Stimulated activated CD4-positive, alpha-beta T cell treated with anti-CD3 and anti-CD28 coated beads, TNF-alpha, amount 100 ng/mL, for 1 hour (primary cell): Measurements from ENCODE around the gene KCNN4.

ENCODE experiments used
- DNase-seq, 3 donors: peaks; one replicate each; pipeline ENCODE4 v3.0.0-alpha.2; 2020; ENCODE audit warnings: low read depth in 3 of 3, low spot score in 1 of 3

KCNN4 gene

DNA sequence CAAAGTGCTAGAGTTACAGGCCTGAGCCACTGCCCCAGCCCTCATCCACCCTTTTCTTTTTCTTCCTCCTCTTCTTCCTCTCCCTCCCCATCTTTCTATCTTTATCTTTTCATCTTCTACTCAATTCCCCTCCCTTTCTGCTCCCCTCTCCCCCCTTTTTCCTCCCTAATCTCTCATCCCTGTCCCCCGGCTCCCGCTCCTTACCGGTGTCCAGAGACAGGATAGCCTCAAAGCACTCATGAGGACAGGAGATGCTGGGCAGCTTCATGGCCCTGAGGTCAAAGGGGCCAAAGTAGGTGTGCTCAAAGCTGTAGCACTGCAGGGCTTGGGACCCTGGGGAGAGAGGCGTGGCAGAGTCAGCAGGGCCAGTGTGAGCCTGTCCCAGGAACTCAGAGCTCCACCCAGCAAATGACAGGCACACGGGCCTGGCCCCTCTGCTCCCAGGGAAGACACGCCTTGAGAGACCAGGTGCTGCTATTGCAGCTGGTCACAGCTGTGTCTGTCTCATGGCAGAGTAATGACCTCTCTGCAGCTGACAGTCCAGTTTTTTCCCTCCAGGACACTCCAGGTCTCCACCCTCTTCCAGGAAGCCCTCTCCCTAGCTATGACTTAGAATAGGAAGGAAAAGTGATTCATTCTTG, 18.8 kb upstream of the KCNN4 start:
- no peak for DNase-seq

DNA sequence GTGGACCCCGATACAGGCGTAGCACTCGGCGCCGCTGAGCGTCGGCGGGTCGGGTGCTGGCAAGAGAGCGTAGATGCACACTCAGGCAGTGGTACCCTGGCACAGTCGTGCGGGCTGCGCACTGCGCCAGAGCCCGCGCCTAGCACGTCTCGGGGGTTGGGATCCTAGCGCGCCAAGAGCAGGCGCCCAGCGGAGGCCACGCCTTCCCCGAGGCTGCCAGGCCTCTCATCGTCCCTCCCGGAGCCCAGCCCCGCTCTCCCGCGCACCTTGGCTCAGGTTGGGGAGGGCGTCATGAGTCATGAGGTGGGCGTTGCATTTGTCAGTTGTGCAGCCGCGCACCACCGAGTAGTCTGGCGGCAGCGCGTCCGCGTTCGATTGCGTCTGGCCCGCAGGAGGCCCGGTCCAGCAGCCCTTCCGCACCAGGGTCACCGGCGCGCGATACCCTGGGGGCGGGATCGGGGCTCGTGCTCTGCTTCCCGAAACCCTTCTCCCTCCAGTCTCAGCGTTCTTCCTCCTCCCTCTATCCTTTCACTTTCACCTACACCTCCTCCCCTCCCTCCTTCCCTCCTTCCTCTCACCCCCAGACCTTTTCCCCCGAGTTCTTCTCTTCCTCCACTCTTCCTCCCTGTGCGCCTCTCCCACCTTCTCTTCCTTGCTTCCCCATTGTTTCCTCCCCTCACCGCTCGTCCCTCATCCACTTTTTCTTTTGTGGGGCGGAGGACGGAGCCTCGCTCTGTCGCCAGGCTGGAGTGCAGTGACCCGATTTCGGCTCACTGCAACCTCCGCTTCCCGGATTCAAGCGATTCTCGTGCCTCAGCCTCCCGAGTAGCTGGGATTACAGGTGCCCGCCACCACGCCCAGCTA, 18.0 kb upstream of the KCNN4 start:
- peak in 2 of 3 donors; percentile 36 to 48 for DNase-seq

DNA sequence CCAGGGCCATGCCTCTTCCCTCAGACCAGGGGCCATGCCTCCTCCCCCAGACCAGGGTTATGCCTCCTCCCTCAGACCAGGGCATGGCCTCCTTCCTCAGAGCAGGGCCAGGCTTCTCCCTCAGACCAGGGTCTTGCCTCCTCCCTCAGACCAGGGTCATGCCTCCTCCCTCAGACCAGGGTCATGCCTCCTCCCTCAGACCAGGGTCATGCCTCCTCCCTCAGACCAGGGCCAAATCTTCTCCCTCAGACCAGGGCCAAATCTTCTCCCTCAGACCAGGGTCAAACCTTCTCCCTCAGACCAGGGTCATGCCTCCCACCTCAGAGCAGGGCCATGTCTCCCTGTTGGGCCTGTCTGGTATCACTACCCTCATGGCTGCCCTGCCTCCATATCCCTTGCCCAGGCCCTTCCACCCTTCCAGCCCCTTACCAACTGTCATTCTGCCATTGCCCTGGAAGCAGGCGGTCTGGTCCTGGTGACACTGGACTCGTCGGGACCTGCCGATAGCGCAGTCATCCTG, 17.3 kb upstream of the KCNN4 start:
- no peak for DNase-seq

DNA sequence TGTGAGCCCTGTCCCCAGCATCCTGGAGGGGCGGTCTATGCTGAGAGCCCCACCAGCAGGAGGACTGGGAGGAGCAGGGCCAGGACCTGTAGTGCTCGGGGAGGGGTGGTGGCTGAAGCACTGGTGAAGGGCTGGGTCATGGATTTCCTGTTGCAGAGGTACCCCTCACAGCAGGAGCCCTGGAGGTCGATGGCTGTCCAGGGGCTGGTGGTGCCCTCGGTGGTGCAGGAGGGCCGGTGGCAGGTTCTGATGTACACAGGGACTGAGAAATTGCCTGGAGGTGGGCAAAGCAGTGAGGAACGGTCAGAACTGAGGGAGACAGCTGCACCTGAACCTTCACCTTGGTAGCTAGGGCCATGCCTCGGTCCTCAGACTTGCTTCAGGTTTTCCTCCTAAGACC, 16.8 kb upstream of the KCNN4 start:
- DNase-seq, result no peak

DNA sequence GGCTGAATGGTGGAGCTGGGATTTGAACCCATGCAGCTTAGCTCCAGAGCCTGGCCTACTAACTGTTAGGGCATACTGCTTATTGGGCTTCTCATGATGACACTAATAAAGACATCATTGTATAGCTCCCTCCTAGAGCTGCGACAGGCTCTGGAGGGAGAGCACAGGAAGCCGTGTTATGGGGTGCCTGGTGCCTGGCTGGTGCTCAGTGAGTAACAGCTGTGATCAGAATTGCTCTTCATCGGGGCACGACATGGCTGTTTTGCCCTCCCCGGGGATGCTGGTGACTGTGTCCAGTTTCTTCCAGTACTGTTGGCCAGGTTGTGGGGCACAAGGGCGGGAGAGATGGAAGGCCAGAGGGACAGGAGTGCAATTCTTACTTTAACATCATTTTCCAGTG, 16.3 kb upstream of the KCNN4 start:
- no peak for DNase-seq

DNA sequence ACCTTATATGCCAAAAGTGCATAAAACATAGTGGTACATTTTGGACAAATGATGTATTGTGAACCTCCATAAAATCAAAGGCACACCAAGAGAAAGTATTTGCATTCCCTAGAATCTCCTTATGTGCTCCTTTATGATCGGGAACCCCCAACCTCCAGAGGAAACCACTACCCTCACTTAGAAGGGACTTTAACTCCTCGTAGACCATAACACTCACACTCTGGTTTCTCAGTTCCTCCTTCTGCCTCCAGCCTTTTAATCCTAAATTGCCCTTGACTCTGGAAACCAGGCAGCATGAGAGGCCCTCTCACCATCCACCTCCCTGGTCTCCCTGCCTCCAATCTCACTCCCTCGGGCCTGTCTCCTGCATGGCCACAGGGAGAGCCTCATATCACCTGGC, 9.8 kb upstream of the KCNN4 start:
- DNase-seq, result no peak

DNA sequence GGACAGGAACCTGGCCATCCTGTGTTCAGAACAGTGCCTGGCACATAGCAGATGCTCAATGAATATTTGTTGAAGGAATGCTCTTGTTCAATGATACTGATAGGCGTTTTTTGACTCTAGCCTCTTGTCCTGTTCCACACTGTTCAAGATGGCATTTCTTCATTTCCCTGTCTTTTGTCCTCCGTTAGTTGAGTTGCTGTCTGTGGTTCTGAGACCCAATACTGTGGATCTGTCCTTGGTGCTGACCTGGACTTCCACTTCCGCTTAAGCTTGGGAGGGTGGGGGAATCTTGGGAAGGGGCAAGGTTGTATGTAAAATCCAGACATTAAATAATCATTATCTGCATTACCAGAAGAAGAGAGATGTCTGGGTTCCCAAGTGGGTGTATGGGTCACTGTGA, 8.3 kb upstream of the KCNN4 start:
- no peak for DNase-seq

DNA sequence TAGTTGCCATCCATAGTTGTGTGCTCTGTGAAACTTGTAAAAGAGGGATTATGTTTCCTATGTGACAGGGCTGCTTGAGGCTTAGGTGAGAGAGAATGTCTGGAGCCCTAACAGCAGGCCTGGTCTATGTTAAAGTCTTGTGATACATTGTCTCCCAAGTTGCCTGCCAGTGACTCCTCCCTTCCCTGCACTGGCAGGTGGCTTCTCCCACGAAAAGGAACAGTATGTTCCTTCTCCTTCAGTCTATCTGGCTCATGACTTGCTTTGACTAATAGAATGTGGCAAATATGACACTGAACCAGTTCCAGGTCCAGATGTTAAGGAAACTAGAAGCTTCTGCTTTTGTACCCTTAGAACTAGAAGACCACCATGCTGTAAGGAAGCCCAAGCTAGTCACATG, 5.9 kb upstream of the KCNN4 start:
- DNase-seq, result no peak

DNA sequence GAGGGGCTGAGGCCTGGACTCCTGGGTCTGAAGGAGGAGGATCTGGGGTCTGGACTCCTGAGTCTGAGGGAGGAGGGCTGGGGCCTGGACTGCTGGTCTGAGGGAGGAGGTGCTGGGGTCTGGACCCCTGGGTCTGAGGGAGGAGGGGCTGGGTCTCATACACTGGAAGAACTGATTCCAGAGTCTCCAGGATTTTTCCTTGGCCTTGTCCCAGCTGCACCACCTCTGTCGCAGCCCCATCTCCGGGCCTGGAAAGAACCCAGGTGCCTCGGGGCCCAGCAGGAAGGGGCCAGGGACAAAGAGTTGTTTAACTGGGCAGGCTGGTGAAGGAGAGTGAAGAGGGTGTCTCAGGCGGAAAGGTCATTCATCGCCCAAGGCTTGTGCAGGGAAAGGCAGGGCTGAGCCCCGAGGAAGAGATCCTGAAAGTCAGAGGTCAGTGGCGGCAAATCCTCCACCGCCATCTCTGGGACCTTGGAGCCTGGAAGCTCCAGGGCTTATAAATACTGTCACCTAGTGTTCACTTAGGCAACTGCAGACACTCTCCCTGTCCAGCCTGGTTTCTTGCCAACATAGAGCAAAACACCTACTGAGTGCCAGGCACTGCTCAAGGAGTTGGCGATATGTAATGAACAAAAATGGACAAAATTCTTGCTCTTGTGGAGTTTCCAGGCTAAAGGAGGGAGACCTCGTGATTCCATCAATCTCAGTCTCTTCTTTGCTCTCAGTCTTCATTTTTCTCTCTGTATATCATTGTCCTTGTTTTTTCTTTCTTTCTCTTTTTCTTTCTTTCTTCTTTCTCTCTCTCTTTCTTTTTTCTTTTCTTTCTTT, 4.4 kb upstream of the KCNN4 start:
- DNase-seq, result peak in 1 of 3 donors; percentile 20

DNA sequence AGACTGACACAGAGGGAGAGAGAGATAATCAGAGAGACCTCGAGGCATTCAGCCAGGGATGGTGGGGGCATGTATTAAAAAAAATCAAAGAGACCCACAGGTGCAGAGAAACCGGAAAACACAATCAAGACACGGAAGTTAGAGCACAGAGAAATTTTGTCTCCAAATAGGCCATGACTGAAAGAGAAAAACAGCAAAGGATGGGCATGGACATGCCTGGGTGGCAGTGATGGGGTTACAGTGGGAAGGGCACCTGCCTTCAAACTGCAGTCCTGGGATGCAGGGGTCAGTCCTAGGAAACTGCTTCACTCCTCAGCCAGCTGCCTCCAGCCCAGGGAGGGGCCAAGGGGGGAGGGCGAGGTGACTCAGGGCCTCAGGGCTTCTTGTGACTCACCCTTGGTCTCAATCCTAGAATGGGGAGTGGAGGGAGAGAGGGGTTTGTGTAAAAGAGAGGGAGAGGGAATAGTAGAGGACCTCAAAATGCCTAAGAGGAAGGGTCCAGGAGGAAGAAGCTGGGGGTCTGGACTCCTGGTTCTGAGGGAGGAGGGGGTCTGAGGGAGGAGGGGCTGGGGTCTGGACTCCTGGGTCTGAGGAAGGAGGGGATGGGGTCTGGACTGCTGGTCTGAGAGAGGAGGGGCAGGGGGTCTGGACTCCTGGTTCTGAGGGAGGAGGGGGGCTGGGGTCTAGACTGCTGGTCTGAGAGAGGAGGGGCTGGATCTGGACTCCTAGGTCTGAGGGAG, 3.6 kb upstream of the KCNN4 start:
- peak in 2 of 3 donors; percentile 26 to 60 for DNase-seq

DNA sequence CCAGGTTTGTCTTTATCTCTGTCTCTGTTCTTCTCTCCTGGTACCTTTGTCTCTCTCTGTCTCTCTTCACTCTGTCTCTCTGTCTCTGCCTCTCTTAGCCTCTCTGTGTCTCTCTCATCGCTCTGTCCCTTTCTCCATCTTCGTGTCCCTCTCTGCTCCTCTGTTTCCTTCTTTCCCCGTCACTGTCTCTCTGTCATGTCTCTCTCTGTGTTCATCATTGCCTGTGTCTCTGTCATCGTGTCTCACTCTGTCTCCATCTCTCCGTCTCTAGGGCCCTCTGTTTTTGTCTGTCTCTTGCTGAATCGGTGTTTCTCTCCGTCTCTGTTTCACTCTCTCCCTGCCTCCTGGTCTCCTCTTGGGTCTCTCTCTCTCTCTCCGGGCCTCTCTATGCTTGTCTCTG, 2.9 kb upstream of the KCNN4 start:
- DNase-seq, result no peak

DNA sequence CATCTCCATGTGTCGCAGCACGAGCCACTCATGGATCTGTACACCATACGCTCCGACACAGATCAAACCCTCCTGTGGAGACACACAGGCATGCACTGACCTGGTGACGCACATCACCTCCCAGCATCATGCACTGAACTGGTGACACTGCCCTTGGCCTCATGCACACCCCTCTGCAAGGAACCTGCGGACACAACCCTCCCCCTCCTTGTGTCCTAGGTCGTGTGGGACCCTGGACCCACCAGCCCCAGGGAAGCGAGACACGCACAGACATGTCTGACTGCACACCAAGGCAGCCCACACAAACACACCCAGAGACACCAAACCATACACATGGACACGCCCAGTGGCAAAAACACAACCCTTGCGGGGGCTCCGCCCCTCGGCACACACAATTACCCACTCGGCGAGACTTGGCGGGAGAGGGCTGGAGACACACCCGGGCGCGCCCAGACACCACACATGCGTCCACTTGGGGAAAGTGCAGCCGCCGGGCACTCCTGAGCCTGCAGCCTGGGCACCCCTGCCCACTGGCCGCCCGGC, 2.0 kb upstream of the KCNN4 start:
- DNase-seq, result no peak

DNA sequence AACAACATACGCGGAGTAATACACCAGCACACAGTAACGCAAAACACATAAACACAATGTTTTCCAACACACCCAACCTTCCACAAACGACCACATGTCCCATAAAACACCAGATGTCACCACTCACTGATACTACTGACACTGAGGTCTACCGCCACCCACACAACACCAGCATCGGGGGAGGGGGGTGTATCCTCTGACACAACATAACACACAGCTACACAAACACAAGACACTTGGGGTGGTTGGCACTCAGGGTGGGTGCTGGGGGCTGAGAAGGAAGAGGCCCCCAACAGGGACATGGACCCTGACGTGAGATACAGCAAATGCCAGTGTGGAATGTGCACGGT, 1.5 kb upstream of the KCNN4 start:
- DNase-seq, result no peak

DNA sequence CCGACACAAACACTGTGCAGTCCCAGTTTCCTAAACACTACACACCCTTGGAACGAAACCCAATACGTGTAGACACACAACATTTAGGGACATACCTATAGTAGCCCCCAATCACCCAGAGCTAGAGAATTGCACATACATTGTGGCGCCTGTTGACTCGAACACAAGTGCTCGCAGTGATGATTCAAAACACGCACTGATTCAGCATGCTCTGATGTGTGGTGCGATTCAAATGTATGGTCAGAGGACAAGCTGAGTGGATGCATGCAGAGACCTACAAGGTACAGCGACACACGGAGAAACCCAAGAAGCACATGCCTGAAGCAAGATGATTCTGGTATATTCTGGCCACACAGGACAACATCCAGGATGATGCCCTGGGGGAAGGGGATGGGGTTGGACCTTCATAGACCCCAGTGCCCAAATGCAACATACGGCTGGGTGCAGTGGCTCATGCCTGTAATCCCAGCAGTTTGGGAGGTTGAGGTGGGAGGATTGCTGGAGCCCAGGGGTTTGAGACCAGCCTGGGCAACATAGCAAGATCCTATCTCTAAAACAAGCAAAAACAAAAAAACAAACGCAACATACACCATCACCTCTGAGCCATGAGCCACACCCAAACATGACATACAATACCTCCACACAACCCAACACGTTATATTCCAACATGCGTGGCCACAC, 997 bp upstream of the KCNN4 start:
- DNase-seq, result no peak

DNA sequence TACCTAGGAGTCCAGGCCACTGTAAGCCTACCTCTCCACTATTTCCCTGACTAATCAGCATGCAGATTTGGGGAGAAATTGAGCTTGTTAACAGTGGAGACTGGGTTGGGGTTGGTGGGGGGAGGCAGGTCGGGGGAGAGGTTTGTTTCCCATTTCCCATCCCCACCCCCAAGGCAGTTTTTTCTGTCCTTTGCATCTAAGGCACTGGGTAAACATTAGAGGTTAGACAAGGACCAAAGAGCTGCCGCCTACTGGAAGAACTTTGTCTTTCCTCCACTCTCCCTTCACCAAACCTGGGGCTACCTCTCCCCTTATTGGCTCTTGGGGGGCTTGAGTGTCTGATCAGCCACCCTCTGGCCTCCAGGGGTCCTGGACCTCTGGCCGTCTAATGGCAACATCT, 953 bp downstream of the KCNN4 start:
- no peak for DNase-seq

DNA sequence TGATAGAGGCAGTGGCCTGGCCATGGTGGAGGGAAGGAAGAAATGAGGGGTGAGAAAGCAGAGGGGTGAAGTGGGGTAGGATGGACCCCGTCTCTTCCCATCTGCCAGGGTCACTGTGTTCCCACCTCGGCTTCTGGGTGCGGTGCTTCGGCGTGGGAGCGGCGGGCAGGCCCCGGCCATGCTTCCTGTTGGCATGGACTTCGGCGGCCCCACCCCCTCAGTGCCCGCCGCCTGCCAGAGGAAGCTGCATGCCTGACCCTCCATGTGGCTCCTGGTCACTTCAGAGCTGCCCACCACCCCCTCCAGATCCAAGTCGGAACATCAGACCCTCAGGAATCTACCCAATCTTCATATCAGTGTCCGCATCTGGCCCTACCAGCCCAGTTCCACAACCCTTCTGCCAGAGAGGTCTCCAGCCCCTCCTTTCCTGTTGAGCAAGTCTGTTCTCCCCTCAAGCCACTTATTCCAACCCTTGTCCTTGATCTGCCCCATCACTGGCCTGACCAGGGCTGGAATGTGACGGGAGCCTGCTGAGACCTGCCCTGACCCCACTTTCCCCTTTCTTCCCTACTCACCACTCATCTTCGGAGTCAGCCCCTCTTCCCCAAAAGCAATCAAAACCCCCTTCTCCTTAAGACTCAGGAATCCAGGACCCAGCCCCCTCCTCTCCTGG, 1.5 kb downstream of the KCNN4 start:
- no peak for DNase-seq

DNA sequence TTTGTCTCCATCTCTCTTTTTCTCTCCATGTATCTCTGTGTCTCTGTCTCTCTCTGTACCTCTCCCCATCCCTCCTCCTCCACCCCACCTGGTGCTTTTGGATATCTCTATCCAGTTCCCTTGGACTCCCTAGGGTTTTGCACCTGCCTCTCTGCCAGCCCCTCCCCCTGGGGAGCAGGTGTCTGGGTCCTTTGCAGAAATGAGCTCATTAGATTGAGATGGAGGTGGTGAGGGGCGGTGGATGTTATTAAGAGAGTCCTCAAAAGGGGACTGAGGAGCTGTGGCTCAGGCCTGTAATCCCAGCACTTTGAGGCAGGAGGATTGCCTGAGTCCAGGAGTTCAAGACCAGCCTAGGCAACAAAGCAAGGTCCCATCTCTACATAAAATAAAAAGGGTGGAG, 2.1 kb downstream of the KCNN4 start:
- no peak for DNase-seq

DNA sequence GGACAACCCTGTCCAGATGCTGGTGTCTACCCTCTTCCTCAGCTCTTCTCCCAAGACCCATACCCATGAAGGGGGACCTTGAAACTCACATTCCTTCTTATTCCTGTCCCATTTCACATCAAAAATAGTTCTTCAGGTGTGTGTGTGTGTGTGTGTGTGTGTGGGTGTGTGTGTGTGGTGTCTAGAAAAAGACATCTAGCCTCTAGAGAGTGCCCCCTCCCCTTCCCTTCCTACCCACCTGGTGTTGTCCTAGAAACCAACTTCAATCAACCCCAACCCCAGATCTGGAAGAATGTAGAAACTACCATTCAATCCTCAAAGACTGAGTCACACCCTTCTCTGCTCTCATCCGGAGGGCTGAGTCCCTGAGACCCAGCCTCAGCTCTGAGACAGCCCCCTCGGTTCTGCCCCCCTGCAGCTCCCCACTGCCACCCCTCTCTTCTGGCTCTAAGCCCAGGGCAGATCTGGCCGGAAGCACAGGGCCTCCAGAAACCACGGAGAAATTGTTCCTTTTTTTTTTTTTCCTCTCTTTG, 3.5 kb downstream of the KCNN4 start:
- no peak for DNase-seq

DNA sequence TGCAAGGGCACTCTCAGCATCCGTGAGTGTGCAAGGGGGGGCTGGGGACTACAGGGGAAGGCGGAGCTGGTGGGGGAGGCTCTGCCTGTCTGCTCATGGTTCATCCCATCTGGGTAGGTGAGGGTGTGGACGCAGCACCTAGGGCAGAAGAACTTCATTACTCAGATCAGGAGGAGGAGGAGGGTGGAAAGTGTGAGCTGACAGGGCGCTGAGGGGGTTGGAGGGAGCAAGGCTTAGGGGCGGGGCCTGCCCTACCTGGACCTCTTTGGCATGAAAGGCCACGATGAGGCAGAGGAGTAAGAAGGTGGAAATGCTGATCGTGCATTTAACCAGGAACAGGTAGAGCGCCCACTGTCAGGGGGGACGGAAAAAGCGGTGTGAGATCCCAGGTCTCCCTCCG, 4.5 kb downstream of the KCNN4 start:
- DNase-seq, result peak in 1 of 3 donors; percentile 56
